ENCODE results near the gene CNP.
"Not testable (repeated sequence)": the region's sequence is repeated elsewhere in the genome, so short reads cannot be mapped to it uniquely, and the experiment has no call there.

GRCh38 chr17:41930833-41931156, 35.8 kb upstream of the CNP start:
- not testable (repeated sequence) for TF ChIP-seq CTCF, POLR2A (IDR thresholded peaks at IDR 0.05)

All from Peyer's patch (tissue), 4 donors.